MCF 10A (cell line): ENCODE results near the gene ZNHIT2. TPM values are rescaled to one million over a fixed set of nuclear protein-coding genes. Genes with fewer than 3 reads are reported as not detected.

Experiments
- BruUV-seq: library from RNA; stranded (reverse); fragments of 400-500 nt; replicated peaks from 2 replicates; lab custom pipeline; 2021; lab: Mats Ljungman, UMichigan
- CTCF ChIA-PET: fragments of 300-600 bp; sonication (Branson Sonifier 250); formaldehyde crosslinking; extraction: SDS; loops from one replicate; lab custom pipeline; 2021; ENCODE audit warnings: antibody characterized with exemption, inconsistent platforms; lab: Yijun Ruan, JAX
- POLR2A ChIA-PET: fragments of 300-600, 350-650 bp; sonication (Branson Sonifier 250); formaldehyde crosslinking; extraction: SDS; loops from one replicate; lab custom pipeline; 2020; ENCODE audit warnings: antibody characterized with exemption, inconsistent platforms; lab: Yijun Ruan, JAX
- DNase-seq: peaks from one replicate; pipeline ENCODE4 v3.0.0-alpha.2; 2018; ENCODE audit not compliant: unreplicated experiment
- H3K27ac Mint-ChIP-seq: one replicate; pipeline ENCODE4 v1.8.0; 2022; ENCODE audit warnings: mild to moderate bottlenecking, low read depth, mixed read lengths; ENCODE audit not compliant: unreplicated experiment
- H3K27me3 Mint-ChIP-seq: one replicate; pipeline ENCODE4 v1.8.0; 2022; ENCODE audit warnings: mixed read lengths; ENCODE audit not compliant: insufficient read depth, unreplicated experiment
- H3K36me3 Mint-ChIP-seq: one replicate; pipeline ENCODE4 v1.8.0; 2022; ENCODE audit warnings: mild to moderate bottlenecking, moderate library complexity, mixed read lengths; ENCODE audit not compliant: insufficient read depth, unreplicated experiment
- H3K4me1 Mint-ChIP-seq: one replicate; pipeline ENCODE4 v1.8.0; 2022; ENCODE audit warnings: mixed read lengths; ENCODE audit not compliant: insufficient read depth, unreplicated experiment
- H3K4me3 Mint-ChIP-seq: one replicate; pipeline ENCODE4 v1.8.0; 2022; ENCODE audit warnings: mild to moderate bottlenecking, moderate library complexity, mixed read lengths; ENCODE audit not compliant: unreplicated experiment
- H3K9me3 Mint-ChIP-seq: one replicate; pipeline ENCODE4 v1.8.0; 2022; ENCODE audit warnings: mixed read lengths; ENCODE audit not compliant: unreplicated experiment
- CTCF ChIP-seq: fragments of 200-600 bp; IDR thresholded peaks from one replicate; pipeline ENCODE4 v1.8.0; 2022; ENCODE audit warnings: antibody characterized with exemption, mild to moderate bottlenecking; ENCODE audit not compliant: unreplicated experiment
- intact Hi-C: fragments of 100-400 bp; cut with micrococcal nuclease; formaldehyde crosslinking; loops from 2 replicates; pipeline ENCODE4 v1.14.1; 2022
- total RNA-seq: library from RNA; stranded (reverse); gene quantifications from 2 replicates; pipeline ENCODE4 v1.2.3, GENCODE V29; 2022

The ZNHIT2 gene
- total RNA-seq, 1 experiment from 2014 or later, result 23.6 TPM

- no peak for TF ChIP-seq CTCF
- POLR2A ChIA-PET, result interaction anchor here (1.0 to 3.4 kb wide), 8 partner anchors 10 to 252 kb away, joined by 3 to 28 read pairs (median 6); partner anchors contain the start of genes ARL2, CDC42BPG, FAU and MRPL49
- BruUV-seq, result no TSS peak
- CTCF ChIA-PET, result interaction anchor here (0.7 to 9.2 kb wide), 4 partner anchors 17 to 325 kb away, joined by 3 to 94 read pairs (median 4); partner anchors contain the start of gene TM7SF2
- Mint-ChIP-seq H3K27me3 (no peaks in the 10 kb centered on the region), H3K4me3 (peak overlapping the region; percentile 80), H3K4me1 (peaks cover 10% of the 10 kb centered on the region), H3K9me3 (no peaks in the 10 kb centered on the region), H3K27ac (peak overlapping the region; percentile 89), H3K36me3 (no peaks in the 10 kb centered on the region)
- DNase-seq, result no peak
- intact Hi-C loops, result no loop called here
Measured at GRCh38 chr11:65095427-65095826, 22.1 kb downstream of the ZNHIT2 start.

- no TSS peak for BruUV-seq
- CTCF ChIA-PET, result interaction anchor here (0.6 to 0.9 kb wide), 5 partner anchors 68 to 236 kb away, joined by 3 to 6 read pairs (median 4); partner anchors contain the start of genes ARL2 and PPP2R5B
- intact Hi-C loops, result no loop called here
- no peak overlapping the region for H3K4me3 Mint-ChIP-seq
- TF ChIP-seq CTCF, result no peak
- no peaks in the 10 kb centered on the region for H3K27me3 Mint-ChIP-seq
- no peaks in the 10 kb centered on the region for H3K9me3 Mint-ChIP-seq
- no peak overlapping the region for H3K27ac Mint-ChIP-seq
- peaks cover 23% of the 10 kb centered on the region for H3K36me3 Mint-ChIP-seq
- no peak for DNase-seq
- H3K4me1 Mint-ChIP-seq, result peaks cover 4% of the 10 kb centered on the region
- POLR2A ChIA-PET, result interaction anchor here (0.7 to 1.3 kb wide), 3 partner anchors 22 to 44 kb away, joined by 3 read pairs; no protein-coding TSS in a partner anchor
Measured at GRCh38 chr11:65090628-65091027, 26.9 kb downstream of the ZNHIT2 start.

- Mint-ChIP-seq H3K4me3 (peak overlapping the region; percentile 19), H3K4me1 (peaks cover 6% of the 10 kb centered on the region), H3K27me3 (no peaks in the 10 kb centered on the region), H3K36me3 (peaks cover 33% of the 10 kb centered on the region), H3K9me3 (no peaks in the 10 kb centered on the region), H3K27ac (no peak overlapping the region)
- BruUV-seq, result no TSS peak
- no peak for DNase-seq
- POLR2A ChIA-PET, result interaction anchor here (1.3 kb wide), 1 partner anchor 45 kb away, joined by 3 read pairs; no protein-coding TSS in a partner anchor
- intact Hi-C loops, result no loop called here
- no peak for TF ChIP-seq CTCF
- CTCF ChIA-PET, result interaction anchor here (0.5 to 0.9 kb wide), 2 partner anchors 75 to 202 kb away, joined by 4 to 5 read pairs; partner anchors contain the start of gene ARL2
Measured at GRCh38 chr11:65089621-65090020, 27.9 kb downstream of the ZNHIT2 start.

GRCh38 chr11:65087827-65088226, 29.7 kb downstream of the ZNHIT2 start:
- no peak overlapping the region for H3K27ac Mint-ChIP-seq
- CTCF ChIA-PET, result no interaction called here
- H3K4me1 Mint-ChIP-seq, result peaks cover 12% of the 10 kb centered on the region
- no peak overlapping the region for H3K4me3 Mint-ChIP-seq
- H3K27me3 Mint-ChIP-seq, result no peaks in the 10 kb centered on the region
- no peak for DNase-seq
- no TSS peak for BruUV-seq
- peaks cover 36% of the 10 kb centered on the region for H3K36me3 Mint-ChIP-seq
- intact Hi-C loops, result no loop called here
- H3K9me3 Mint-ChIP-seq, result no peaks in the 10 kb centered on the region
- TF ChIP-seq CTCF, result no peak
- POLR2A ChIA-PET, result interaction anchor here (1.0 kb wide), 1 partner anchor 29 kb away, joined by 4 read pairs; the partner anchor contains the start of gene ZNHIT2
